Stomach (tissue), 4 donors: Measurements from ENCODE around the gene CLASRP.

Experiments used
- CTCF ChIP-seq, 7 experiments: fragments of 450-650 bp in 4 of 7; fragments of 200-600 bp in 3 of 7; sonication (generic) in 3 of 7; IDR thresholded peaks; one replicate each; pipeline ENCODE4 v1.5.1; 2016 to 2019; ENCODE audit warnings: antibody characterized with exemption in 7 of 7, control low read depth in 2 of 7, mild to moderate bottlenecking in 1 of 7
- EP300 ChIP-seq: sonication (generic); formaldehyde crosslinking; IDR thresholded peaks from one replicate; pipeline ENCODE4 v1.6.1; 2017; ENCODE audit warnings: antibody characterized with exemption
- POLR2A ChIP-seq, 4 donors: fragments of 450-650 bp; IDR thresholded peaks; one replicate each; pipeline ENCODE4 v1.6.1; 2016; ENCODE audit warnings: antibody characterized with exemption in 4 of 4, control low read depth in 2 of 4, mild to moderate bottlenecking in 1 of 4, moderate library complexity in 1 of 4
- POLR2AphosphoS5 ChIP-seq, 3 donors: sonication (generic); formaldehyde crosslinking; IDR thresholded peaks; one replicate each; pipeline ENCODE4 v1.6.1; 2016; ENCODE audit warnings: antibody characterized with exemption in 3 of 3

DNA sequence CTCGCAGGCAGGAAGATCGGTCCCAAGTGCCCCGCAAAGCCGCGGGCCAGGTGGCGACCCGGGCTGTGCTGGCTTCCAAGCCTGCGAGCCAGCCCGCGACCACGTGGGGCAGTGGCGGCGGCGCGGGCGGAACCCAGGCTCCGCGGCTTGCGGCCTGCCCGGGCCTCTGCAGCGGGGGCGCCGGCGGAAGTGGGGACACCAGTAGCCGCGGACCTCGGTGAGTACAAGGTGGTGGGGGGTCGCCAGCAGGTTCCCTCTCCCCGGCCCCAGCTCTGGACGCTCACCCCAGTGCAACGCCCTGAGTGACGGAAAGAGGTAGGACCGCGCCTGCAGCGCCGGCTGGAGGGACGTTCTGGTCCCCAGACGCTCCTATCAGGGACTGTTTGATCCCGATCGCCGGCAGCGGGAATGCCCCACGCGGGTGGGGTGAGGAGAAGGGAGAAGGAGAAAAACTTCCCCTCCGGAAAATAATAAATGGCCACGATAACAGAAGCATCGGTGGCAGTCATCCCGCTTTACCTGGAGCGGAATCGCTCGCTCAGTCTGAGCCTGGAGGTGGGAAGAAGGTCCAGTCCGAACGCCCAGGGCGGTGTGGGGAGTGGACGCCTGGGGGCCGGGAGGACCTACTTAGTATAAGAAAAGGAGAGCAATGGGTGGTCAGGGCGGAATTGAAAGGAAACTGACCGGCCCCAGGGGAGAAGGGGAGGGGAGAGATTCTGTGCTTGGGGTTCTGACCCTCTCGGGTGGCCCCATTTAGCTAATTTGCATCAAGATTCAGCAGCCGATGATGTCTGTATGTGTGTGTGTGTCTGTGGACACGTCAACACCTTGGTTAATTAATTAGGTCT lies 40.4 kb downstream of the CLASRP start, which contains the start of gene GEMIN7:
- peak in 1 of 4 donors; percentile 21 for TF ChIP-seq POLR2A (IDR thresholded peaks at IDR 0.05)
- TF ChIP-seq CTCF (IDR thresholded peaks at IDR 0.05): no peak
- TF ChIP-seq POLR2AphosphoS5 (IDR thresholded peaks at IDR 0.05): peak; percentile 53 to 69 (median 67)
- no peak for TF ChIP-seq EP300
